COLO668 (cell line): ENCODE results near the gene CRPPA.
"Not testable (repeated sequence)": the region's sequence is repeated elsewhere in the genome, so short reads cannot be mapped to it uniquely, and the experiment has no call there.

Experiments used
- DNase-seq: peaks from one replicate; lab custom pipeline; 2025; ENCODE audit not compliant: unreplicated experiment; lab: John Stamatoyannopoulos, UW

The CRPPA gene

GRCh38 chr7:16398146-16399017, 23.0 kb downstream of the CRPPA start:
- DNase-seq = no peak

- no peak for DNase-seq
Observed at GRCh38 chr7:16397501-16398145, 23.7 kb downstream of the CRPPA start.

GRCh38 chr7:16396766-16397500, 24.4 kb downstream of the CRPPA start:
- DNase-seq = no peak

- DNase-seq = no peak
Observed at GRCh38 chr7:16395121-16395520, 26.2 kb downstream of the CRPPA start.

- DNase-seq = no peak
Observed at GRCh38 chr7:16393862-16394422, 27.4 kb downstream of the CRPPA start.

- DNase-seq = no peak
Observed at GRCh38 chr7:16392990-16393523, 28.3 kb downstream of the CRPPA start.

- not testable (repeated sequence) for DNase-seq
Observed at GRCh38 chr7:16383786-16384185, 37.6 kb downstream of the CRPPA start.

- not testable (repeated sequence) for DNase-seq
Observed at GRCh38 chr7:16383103-16383502, 38.2 kb downstream of the CRPPA start.
